HEK293T (cell line): ENCODE results near the gene IGSF21.

Source experiments
- BHLHE40 ChIP-seq: fragments of 450-650 bp; IDR thresholded peaks from 2 replicates; pipeline ENCODE4 v1.6.1; 2016; ENCODE audit warnings: mild to moderate bottlenecking, moderate library complexity, borderline replicate concordance
- FOXK2 ChIP-seq: fragments of 450-650 bp; IDR thresholded peaks from 2 replicates; pipeline ENCODE4 v1.6.1; 2016; ENCODE audit warnings: mild to moderate bottlenecking
- PKNOX1 ChIP-seq: fragments of 450-650 bp; IDR thresholded peaks from 2 replicates; pipeline ENCODE4 v1.6.1; 2016
- SP1 ChIP-seq: fragments of 450-650 bp; IDR thresholded peaks from 2 replicates; pipeline ENCODE4 v1.6.1; 2017

DNA sequence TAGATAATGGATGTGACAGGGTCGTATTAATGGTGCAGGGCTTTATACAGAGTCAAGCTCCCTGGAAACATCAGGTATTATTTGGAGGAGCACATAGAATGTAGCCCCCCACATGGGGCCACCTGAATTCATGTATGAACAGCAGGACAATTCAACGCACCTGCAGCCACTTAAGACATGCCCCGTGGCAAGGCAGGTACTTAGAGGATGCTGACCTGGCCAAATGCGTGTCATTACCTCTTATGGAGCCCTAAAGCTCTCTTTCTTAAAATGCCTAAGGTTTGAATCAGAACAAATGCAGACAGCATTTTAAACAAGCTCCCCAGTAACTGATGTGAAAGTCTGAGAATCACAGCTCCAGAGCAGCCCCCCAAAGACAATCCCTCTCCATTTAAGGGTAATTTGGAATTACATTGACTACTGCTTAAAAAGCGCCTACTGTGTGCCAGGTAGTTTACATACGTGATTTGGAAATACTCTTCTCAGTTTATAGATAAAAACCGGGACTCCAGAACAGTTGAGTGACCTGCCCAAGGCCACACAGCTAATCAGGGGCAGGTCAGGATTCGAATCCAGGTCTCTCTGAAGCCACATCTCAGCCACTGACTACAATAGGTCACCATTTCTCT lies 302.1 kb downstream of the IGSF21 start:
- TF ChIP-seq FOXK2 (no peak), PKNOX1 (no peak), SP1 (no peak), BHLHE40 (no peak)
